ENCODE results near the gene DSTN. TPM values are rescaled to one million over a fixed set of nuclear protein-coding genes. Genes with fewer than 3 reads are reported as not detected.

The DSTN gene
- total and polyA plus RNA-seq, 2 donors (not counting 1 experiment from before 2014, with no cell fraction given) = 6.6 to 13.4 TPM

- Mint-ChIP-seq H3K9me3 (ENCODE audit: insufficient read depth) (no peaks in the 10 kb centered on the region), H3K27me3 (no peaks in the 10 kb centered on the region), H3K27ac (no peak overlapping the region), H3K4me1 (peaks cover 22% of the 10 kb centered on the region), H3K4me3 (peak overlapping the region; percentile 4)
- intact Hi-C loops (cut with micrococcal nuclease) = loop anchor here (1.0 to 10.0 kb wide), 2 partner anchors 112 to 144 kb away; no protein-coding TSS in a partner anchor
- POLR2A ChIA-PET = interaction anchor here (0.6 kb wide), 1 partner anchor 143 kb away, joined by 3 read pairs; no protein-coding TSS in a partner anchor
- DNase-seq (peak; percentile 61), ATAC-seq (ENCODE audit: low read depth) (peak; percentile 81)
- Histone ChIP-seq H3K27me3 (replicated peaks in 1 of 4; ENCODE audit: control extremely low read depth in 1 of 4, control insufficient read depth in 3 of 4, insufficient read depth in 4 of 4, low read length in 3 of 4) (no peaks in the 10 kb centered on the region), H3K4me3 (ENCODE audit: control extremely low read depth in 1 of 5, extremely low read depth in 1 of 5, insufficient read depth in 1 of 5, low read depth in 2 of 5, low read length in 4 of 5) (peak overlapping the region in 1 of 5 experiments; percentile 6), H3K9ac (ENCODE audit: low read length) (peak overlapping the region; percentile 12), H3K9me3 (ENCODE audit: control extremely low read depth in 1 of 3, control insufficient read depth in 2 of 3, insufficient read depth in 1 of 3, low read length in 2 of 3) (no peaks in the 10 kb centered on the region), H3K79me2 (ENCODE audit: control insufficient read depth, insufficient read depth, low read length) (peaks cover 11% of the 10 kb centered on the region), H3K4me2 (replicated peaks; ENCODE audit: low read depth, low read length, poor library complexity, severe bottlenecking) (peak overlapping the region; percentile 57), H3K27ac (ENCODE audit: low read length in 2 of 2) (no peak overlapping the region), H2AFZ (ENCODE audit: insufficient read depth, low read depth, low read length, poor library complexity, severe bottlenecking) (peak overlapping the region; percentile 19), H4K20me1 (ENCODE audit: control insufficient read depth, insufficient read depth, low read length, poor library complexity, severe bottlenecking) (peaks cover under 1% of the 10 kb centered on the region), H3K4me1 (ENCODE audit: control insufficient read depth in 2 of 2, insufficient read depth in 2 of 2, low read length in 2 of 2) (peaks cover 8 to 18% of the 10 kb centered on the region in 2 donors), H3K36me3 (replicated peaks in 1 of 2; ENCODE audit: control extremely low read depth in 1 of 2, control insufficient read depth in 1 of 2, extremely low read depth in 1 of 2, insufficient read depth in 2 of 2, low read length in 1 of 2) (no peaks in the 10 kb centered on the region)
- CTCF ChIA-PET = interaction anchor here (0.9 to 2.6 kb wide), 17 partner anchors 9 to 639 kb away, joined by 3 to 15 read pairs (median 3); partner anchors contain the start of genes RRBP1, SNX5 and ZNF133
- WGBS (ENCODE audit: insufficient coverage) = 5% methylated on average over 15 of the region's 20 CpGs
- TF ChIP-seq CTCF (IDR thresholded peaks at IDR 0.05) (peak; percentile 46), EZH2 (IDR thresholded peaks at IDR 0.05; ENCODE audit: borderline replicate concordance, insufficient read depth, low read depth, low read length, poor library complexity, severe bottlenecking) (no peak)
Observed at GRCh38 chr20:17648791-17649730, 79.2 kb downstream of the DSTN start.

All from B cell (primary cell).